ENCODE results near the gene APOBEC3B. TPM values are rescaled to one million over a fixed set of nuclear protein-coding genes. Genes with fewer than 3 reads are reported as not detected.
A peak's percentile ranks its signal among the peaks of the same experiment; 100 is the strongest.
"Not testable (repeated sequence)": the region's sequence is repeated elsewhere in the genome, so short reads cannot be mapped to it uniquely, and the experiment has no call there.

The APOBEC3B gene
- total RNA-seq, 3 donors from 2014 or later (not counting 1 experiment from before 2014, with no cell fraction given) = 1.7 to 2.3 (median 2.2) TPM

GRCh38 chr22:38989466-38989865 lies 7.3 kb downstream of the APOBEC3B start:
- ATAC-seq (no peak), DNase-seq (peak in 1 of 2 donors; percentile 55)
- 69% methylated on average over 6 of the region's 6 CpGs for WGBS (ENCODE audit: insufficient coverage)
- Histone ChIP-seq H3K27me3 (ENCODE audit: control insufficient read depth, insufficient read depth, low read length) (no peaks in the 10 kb centered on the region), H3K27ac (ENCODE audit: low read length) (no peak overlapping the region), H3K4me1 (ENCODE audit: control insufficient read depth, insufficient read depth, low read length) (peaks cover 23% of the 10 kb centered on the region), H3K4me3 (ENCODE audit: low read length) (no peak overlapping the region), H3K36me3 (ENCODE audit: control insufficient read depth, insufficient read depth, low read length) (no peaks in the 10 kb centered on the region), H3K9me3 (ENCODE audit: control insufficient read depth, insufficient read depth, low read length) (no peaks in the 10 kb centered on the region)
- H3K4me3 Mint-ChIP-seq = no peak overlapping the region
- no peaks in the 10 kb centered on the region for H3K9me3 Mint-ChIP-seq
- peaks cover 0 to 6% of the 10 kb centered on the region in 2 donors for H3K27me3 Mint-ChIP-seq (ENCODE audit: low read depth in 2 of 2)
- intact Hi-C loops (cut with micrococcal nuclease) = no loop called here
- no peaks in the 10 kb centered on the region for H3K36me3 Mint-ChIP-seq
- H3K4me1 Mint-ChIP-seq = peaks cover 0 to 9% of the 10 kb centered on the region in 2 donors
- no peak overlapping the region for H3K27ac Mint-ChIP-seq
- TF ChIP-seq CTCF (IDR thresholded peaks at IDR 0.05) = no peak

GRCh38 chr22:38992871-38993371 lies 10.8 kb downstream of the APOBEC3B start:
- ATAC-seq; H3K27me3 ChIP-seq (ENCODE audit: control insufficient read depth, insufficient read depth, low read length); H3K27ac ChIP-seq (ENCODE audit: low read length); H3K4me3 Mint-ChIP-seq; intact Hi-C loops (cut with micrococcal nuclease); H3K9me3 Mint-ChIP-seq; H3K4me1 Mint-ChIP-seq; H3K36me3 Mint-ChIP-seq; H3K27ac Mint-ChIP-seq; H3K27me3 Mint-ChIP-seq (ENCODE audit: low read depth in 2 of 2); DNase-seq; H3K4me3 ChIP-seq (ENCODE audit: low read length); H3K9me3 ChIP-seq (ENCODE audit: control insufficient read depth, insufficient read depth, low read length); H3K36me3 ChIP-seq (ENCODE audit: control insufficient read depth, insufficient read depth, low read length): not testable (repeated sequence)
- peaks cover 15% of the 10 kb centered on the region for H3K4me1 ChIP-seq (ENCODE audit: control insufficient read depth, insufficient read depth, low read length)
- WGBS (ENCODE audit: insufficient coverage) = 44% methylated on average over 9 of the region's 12 CpGs

GRCh38 chr22:38996105-38996504 lies 14.0 kb downstream of the APOBEC3B start:
- Histone ChIP-seq H3K4me3 (ENCODE audit: low read length) (no peak overlapping the region), H3K27me3 (ENCODE audit: control insufficient read depth, insufficient read depth, low read length) (no peaks in the 10 kb centered on the region), H3K4me1 (ENCODE audit: control insufficient read depth, insufficient read depth, low read length) (no peaks in the 10 kb centered on the region), H3K36me3 (ENCODE audit: control insufficient read depth, insufficient read depth, low read length) (no peaks in the 10 kb centered on the region), H3K27ac (ENCODE audit: low read length) (no peak overlapping the region), H3K9me3 (ENCODE audit: control insufficient read depth, insufficient read depth, low read length) (no peaks in the 10 kb centered on the region)
- Mint-ChIP-seq H3K36me3 (no peaks in the 10 kb centered on the region), H3K9me3 (peaks cover 0 to 2% of the 10 kb centered on the region in 2 donors), H3K27me3 (ENCODE audit: low read depth in 2 of 2) (peaks cover 7 to 10% of the 10 kb centered on the region in 2 donors), H3K4me1 (no peaks in the 10 kb centered on the region), H3K27ac (no peak overlapping the region), H3K4me3 (no peak overlapping the region)
- 60% methylated on average over 6 of the region's 6 CpGs for WGBS (ENCODE audit: insufficient coverage)
- intact Hi-C loops (cut with micrococcal nuclease) = no loop called here
- ATAC-seq (no peak), DNase-seq (no peak)
- no peak for TF ChIP-seq CTCF (IDR thresholded peaks at IDR 0.05)

- no peaks in the 10 kb centered on the region for H3K36me3 ChIP-seq (ENCODE audit: control insufficient read depth, insufficient read depth, low read length)
- intact Hi-C loops (cut with micrococcal nuclease) = no loop called here
- H3K27ac ChIP-seq (ENCODE audit: low read length) = no peak overlapping the region
- Mint-ChIP-seq H3K36me3 (no peaks in the 10 kb centered on the region), H3K4me1 (no peaks in the 10 kb centered on the region), H3K27me3 (ENCODE audit: low read depth in 2 of 2) (peaks cover 8% of the 10 kb centered on the region in 2 donors), H3K4me3 (no peak overlapping the region), H3K27ac (no peak overlapping the region), H3K9me3 (peaks cover 0 to 2% of the 10 kb centered on the region in 2 donors)
- H3K9me3 ChIP-seq (ENCODE audit: control insufficient read depth, insufficient read depth, low read length) = no peaks in the 10 kb centered on the region
- ATAC-seq (no peak), DNase-seq (no peak)
- peaks cover 2% of the 10 kb centered on the region for H3K4me1 ChIP-seq (ENCODE audit: control insufficient read depth, insufficient read depth, low read length)
- no peak for TF ChIP-seq CTCF (IDR thresholded peaks at IDR 0.05)
- H3K4me3 ChIP-seq (ENCODE audit: low read length) = no peak overlapping the region
- WGBS (ENCODE audit: insufficient coverage) = 94% methylated on average over 2 of the region's 3 CpGs
- no peaks in the 10 kb centered on the region for H3K27me3 ChIP-seq (ENCODE audit: control insufficient read depth, insufficient read depth, low read length)
Observed at GRCh38 chr22:38997518-38997917, 15.4 kb downstream of the APOBEC3B start.

Data from natural killer cell (primary cell).